Coronary artery (tissue), 2 donors: ENCODE data around the gene KCNV2.

ENCODE experiments used
- DNase-seq: peaks from one replicate; pipeline ENCODE4 v3.0.0-alpha.2; 2017; ENCODE audit warnings: low spot score
- H3K27ac ChIP-seq, 2 donors: fragments of 200-600 bp; sonication (generic); one replicate each; pipeline ENCODE4 v1.5.1; 2016 to 2019
- H3K4me3 ChIP-seq: fragments of 200-600 bp; sonication (generic); 2 replicates; pipeline ENCODE4 v1.5.1; 2016; ENCODE audit warnings: mild to moderate bottlenecking, moderate library complexity
- TF ChIP-seq, protein P1 (sequence below): fragments of 200-600 bp; sonication (generic); IDR thresholded peaks from one replicate; pipeline ENCODE4 v1.5.1; 2019; ENCODE audit warnings: antibody characterized with exemption

Gene KCNV2

DNA sequence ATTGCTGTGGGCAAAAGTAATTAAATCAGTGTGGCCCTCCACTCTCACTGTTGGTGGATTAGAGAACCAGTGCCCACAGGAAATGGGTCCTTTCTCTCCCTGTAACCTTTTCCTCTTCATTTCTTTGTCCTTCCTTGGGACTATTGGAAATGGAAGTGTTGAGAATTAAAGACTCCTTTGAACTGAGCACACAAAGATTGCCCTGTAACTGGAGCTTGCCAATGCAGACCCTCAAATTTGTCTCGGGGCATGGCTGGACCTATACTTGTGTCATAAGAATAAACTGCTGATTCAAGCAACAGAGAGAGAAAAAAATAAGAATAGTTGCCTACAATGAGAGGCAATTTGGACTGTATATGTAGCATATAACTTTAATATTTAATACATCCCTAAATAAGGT, 13.7 kb downstream of the KCNV2 start:
- DNase-seq: no peak
- H3K4me3 ChIP-seq: no peak overlapping the region
- no peak overlapping the region for H3K27ac ChIP-seq
- TF ChIP-seq, protein P1, sequence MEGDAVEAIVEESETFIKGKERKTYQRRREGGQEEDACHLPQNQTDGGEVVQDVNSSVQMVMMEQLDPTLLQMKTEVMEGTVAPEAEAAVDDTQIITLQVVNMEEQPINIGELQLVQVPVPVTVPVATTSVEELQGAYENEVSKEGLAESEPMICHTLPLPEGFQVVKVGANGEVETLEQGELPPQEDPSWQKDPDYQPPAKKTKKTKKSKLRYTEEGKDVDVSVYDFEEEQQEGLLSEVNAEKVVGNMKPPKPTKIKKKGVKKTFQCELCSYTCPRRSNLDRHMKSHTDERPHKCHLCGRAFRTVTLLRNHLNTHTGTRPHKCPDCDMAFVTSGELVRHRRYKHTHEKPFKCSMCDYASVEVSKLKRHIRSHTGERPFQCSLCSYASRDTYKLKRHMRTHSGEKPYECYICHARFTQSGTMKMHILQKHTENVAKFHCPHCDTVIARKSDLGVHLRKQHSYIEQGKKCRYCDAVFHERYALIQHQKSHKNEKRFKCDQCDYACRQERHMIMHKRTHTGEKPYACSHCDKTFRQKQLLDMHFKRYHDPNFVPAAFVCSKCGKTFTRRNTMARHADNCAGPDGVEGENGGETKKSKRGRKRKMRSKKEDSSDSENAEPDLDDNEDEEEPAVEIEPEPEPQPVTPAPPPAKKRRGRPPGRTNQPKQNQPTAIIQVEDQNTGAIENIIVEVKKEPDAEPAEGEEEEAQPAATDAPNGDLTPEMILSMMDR: no peak

DNA sequence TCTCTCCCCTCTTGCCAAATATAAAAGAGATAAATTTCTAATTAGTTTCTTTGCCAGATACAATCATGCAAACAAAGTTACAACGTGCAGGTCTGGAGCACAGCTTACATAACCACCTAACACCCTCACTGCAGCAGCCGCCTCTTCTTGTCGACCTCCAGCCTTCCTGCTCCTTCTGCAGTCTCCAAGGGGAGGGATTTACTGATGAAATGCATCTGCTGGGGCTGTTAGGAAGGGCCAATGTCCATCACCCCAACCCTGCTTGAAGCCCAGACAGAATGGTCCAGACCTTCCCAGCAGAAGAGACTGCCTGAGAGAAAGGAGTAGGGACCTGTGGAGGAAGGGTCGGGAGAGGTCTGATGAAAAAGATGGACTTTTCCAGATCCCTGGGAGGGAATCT, 15.2 kb downstream of the KCNV2 start:
- DNase-seq: no peak
- Histone ChIP-seq H3K4me3 (no peak overlapping the region), H3K27ac (no peak overlapping the region)
- TF ChIP-seq, protein P1: no peak

DNA sequence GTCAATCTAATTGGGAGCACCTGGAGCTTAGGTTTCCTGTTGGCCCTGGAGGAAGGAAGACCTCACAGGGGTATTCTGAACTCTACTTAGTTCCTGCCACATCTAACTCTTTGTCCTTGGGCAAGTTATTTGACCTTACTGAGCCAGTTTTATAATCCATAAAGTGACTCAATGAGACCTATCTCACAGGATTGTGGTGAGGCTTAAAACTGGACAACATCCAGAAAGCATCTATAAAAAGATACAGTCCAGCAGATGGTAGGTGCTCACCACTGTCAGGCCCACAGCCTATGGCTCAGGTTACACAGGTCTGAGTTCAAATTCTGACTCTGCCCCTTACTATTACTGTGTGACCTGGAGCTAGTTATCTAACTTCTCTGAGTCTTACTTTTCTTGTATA, 23.3 kb downstream of the KCNV2 start:
- Histone ChIP-seq H3K4me3 (no peak overlapping the region), H3K27ac (no peak overlapping the region)
- TF ChIP-seq, protein P1: no peak
- DNase-seq: no peak

DNA sequence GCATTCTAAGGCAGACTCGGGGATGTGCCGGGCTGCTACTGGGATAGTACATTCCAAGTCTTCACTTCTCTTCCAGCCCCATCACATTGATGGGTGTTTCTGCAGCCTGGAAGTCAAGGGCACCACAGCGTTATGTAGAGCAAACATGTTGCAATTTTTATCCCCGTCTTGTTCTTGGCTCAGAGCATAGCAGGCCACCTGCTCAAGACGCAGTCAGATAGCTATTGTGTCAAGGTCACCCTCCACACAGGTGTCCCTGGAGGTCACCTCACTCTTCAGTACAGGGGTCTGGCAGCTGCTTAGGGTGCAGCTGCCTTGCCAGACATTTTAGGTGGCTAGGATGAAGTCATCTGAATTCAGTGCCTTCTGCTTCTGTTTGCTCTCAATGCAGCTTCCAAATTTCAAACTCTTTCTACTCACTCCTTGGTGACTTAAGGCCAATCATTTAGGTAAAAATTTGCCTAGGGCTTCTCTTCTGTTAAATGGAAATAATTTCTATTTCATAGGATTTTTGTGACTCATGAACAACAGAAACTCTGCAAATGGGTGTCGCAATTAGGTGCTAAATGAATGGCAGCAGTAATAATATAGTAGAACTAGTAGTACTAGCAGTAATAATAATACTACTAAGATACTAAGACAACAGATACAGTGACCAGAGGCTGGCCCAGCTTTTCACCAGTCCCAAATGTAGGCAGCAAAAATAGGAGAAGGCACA, 24.3 kb downstream of the KCNV2 start:
- TF ChIP-seq, protein P1: no peak
- Histone ChIP-seq H3K4me3 (no peak overlapping the region), H3K27ac (no peak overlapping the region)
- no peak for DNase-seq

DNA sequence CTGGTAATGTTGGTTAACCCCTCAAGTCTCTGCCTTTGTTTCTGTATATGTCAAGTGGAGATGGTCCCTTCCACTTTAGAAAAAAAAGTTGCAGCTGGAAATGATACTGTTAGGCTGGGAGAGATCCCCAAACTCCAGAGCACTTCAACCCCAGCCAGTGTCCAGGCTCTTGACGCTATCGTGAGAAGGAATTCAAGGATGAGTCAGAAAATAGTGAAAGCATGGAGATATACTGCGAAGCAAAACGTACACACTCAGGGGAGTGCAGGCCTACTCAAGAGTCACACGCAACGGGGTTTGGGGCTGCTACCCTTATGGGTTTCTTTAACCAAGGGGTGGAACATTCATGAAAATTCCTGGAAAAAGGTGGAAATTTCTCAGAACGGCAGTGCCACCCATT, 24.9 kb downstream of the KCNV2 start:
- no peak overlapping the region for H3K27ac ChIP-seq

DNA sequence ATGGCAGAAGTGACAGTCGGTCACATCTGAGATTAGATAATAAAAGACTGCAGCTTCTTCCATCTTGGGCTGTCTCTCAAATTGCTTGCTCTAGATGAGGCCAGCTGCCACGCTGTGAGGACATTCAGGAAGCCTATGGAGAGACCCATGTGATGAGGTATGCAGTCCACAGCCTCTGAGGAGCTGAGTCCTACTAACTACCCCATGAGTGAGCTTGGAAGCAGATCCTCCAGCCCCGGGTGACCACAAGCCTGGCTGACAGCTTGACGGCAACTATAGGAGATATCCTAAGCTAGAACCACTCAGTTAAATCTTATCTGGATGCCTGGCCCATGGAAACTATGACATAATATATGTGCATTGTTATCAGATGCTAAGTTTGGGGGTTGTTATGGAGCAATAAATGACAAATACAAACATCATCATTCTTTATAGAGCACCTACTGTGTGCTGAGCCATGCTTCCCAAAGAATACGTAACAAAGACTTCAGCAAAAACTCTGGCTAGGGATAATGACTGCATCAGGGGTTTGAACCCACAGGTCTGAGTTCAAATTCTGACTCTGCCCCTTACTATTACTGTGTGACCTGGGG, 26.7 kb downstream of the KCNV2 start:
- no peak overlapping the region for H3K4me3 ChIP-seq
- DNase-seq: no peak
- TF ChIP-seq, protein P1: no peak
- no peak overlapping the region for H3K27ac ChIP-seq

More for the DNA sequence above, 24.9 kb downstream of the KCNV2 start:
- TF ChIP-seq, protein P1: no peak
- no peak for DNase-seq
- H3K4me3 ChIP-seq: no peak overlapping the region
